Effector memory CD4-positive, alpha-beta T cell (primary cell): ENCODE measurements around the gene TRPC4.

ENCODE experiments used
- DNase-seq, 3 donors: peaks; one replicate each; pipeline ENCODE4 v3.0.0-alpha.2; 2020
- H3K27ac ChIP-seq: 2 replicates; pipeline ENCODE4 v1.7.0; 2013; ENCODE audit warnings: mild to moderate bottlenecking, low read length, moderate library complexity; ENCODE audit not compliant: insufficient read depth, poor library complexity, severe bottlenecking
- H3K27me3 ChIP-seq: replicated peaks from 2 replicates; pipeline ENCODE4 v1.7.0; 2013; ENCODE audit warnings: mild to moderate bottlenecking, low read length; ENCODE audit not compliant: insufficient read depth, control insufficient read depth, poor library complexity, severe bottlenecking
- H3K36me3 ChIP-seq: 2 replicates; pipeline ENCODE4 v1.7.0; 2013; ENCODE audit warnings: mild to moderate bottlenecking, low read length, moderate library complexity; ENCODE audit not compliant: control insufficient read depth, insufficient read depth
- H3K4me1 ChIP-seq: 2 replicates; pipeline ENCODE4 v1.7.0; 2013; ENCODE audit warnings: low read length, mild to moderate bottlenecking; ENCODE audit not compliant: control insufficient read depth, insufficient read depth, poor library complexity, severe bottlenecking
- H3K4me3 ChIP-seq: 2 replicates; pipeline ENCODE4 v1.7.0; 2013; ENCODE audit warnings: low read length, low read depth, mild to moderate bottlenecking; ENCODE audit not compliant: insufficient read depth, poor library complexity, severe bottlenecking
- H3K9me3 ChIP-seq: 2 replicates; pipeline ENCODE4 v1.7.0; 2013; ENCODE audit warnings: mild to moderate bottlenecking, low read length, moderate library complexity; ENCODE audit not compliant: control insufficient read depth

TRPC4 gene

DNA sequence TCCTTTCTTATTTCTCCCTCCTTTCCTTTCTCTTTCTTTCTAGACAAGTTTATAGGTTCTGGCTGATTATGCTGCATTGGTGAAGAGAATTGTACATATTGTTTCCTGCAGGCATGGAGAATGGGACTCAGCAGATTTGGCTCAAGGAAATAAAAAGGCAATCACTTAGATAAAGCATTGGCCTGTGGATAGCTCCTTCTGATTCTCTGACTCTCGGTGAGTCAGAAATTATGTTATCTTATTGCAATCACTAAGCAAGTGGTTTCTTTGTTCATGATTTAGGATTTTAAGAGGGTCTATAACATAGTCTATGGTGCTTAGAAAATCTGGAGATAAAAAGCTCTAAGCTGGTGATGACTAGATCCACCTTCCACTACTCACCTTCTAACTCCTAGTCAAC is 217.0 kb downstream of the TRPC4 start:
- no peaks in the 10 kb centered on the region for H3K27me3 ChIP-seq
- no peak overlapping the region for H3K4me3 ChIP-seq
- DNase-seq, result no peak
- no peaks in the 10 kb centered on the region for H3K4me1 ChIP-seq
- H3K36me3 ChIP-seq, result no peaks in the 10 kb centered on the region
- no peak overlapping the region for H3K27ac ChIP-seq
- H3K9me3 ChIP-seq, result no peaks in the 10 kb centered on the region

DNA sequence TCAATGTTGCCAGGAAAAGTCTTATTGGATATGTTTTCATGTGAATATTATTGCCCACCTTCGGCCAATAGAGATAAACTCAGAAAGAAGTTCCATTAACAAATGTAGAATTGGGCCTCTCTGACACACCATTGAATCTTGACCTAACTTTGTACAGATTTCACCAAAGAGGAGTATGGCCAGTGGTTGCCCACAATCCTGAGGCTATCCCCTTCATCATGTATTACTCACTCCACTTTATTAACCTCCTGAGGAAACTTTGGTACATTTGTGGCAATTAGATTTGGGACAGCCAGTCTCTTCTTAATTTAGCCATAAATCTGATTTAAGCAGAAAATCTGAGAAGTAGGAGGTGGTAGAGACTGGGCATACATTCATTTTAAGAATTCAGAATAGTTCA is 217.7 kb downstream of the TRPC4 start:
- DNase-seq, result no peak
- H3K27ac ChIP-seq, result no peak overlapping the region
- no peaks in the 10 kb centered on the region for H3K36me3 ChIP-seq
- H3K4me1 ChIP-seq, result no peaks in the 10 kb centered on the region
- H3K4me3 ChIP-seq, result no peak overlapping the region
- no peaks in the 10 kb centered on the region for H3K9me3 ChIP-seq
- no peaks in the 10 kb centered on the region for H3K27me3 ChIP-seq

GRCh38 chr13:37648609-37649008 is 221.0 kb downstream of the TRPC4 start:
- Histone ChIP-seq H3K9me3 (no peaks in the 10 kb centered on the region), H3K27ac (no peak overlapping the region), H3K4me3 (no peak overlapping the region), H3K27me3 (no peaks in the 10 kb centered on the region), H3K4me1 (no peaks in the 10 kb centered on the region), H3K36me3 (no peaks in the 10 kb centered on the region)
- DNase-seq, result no peak

- Histone ChIP-seq H3K9me3 (no peaks in the 10 kb centered on the region), H3K4me3 (no peak overlapping the region), H3K36me3 (no peaks in the 10 kb centered on the region), H3K27ac (no peak overlapping the region), H3K4me1 (no peaks in the 10 kb centered on the region), H3K27me3 (no peaks in the 10 kb centered on the region)
- DNase-seq, result no peak
Observed at GRCh38 chr13:37647031-37647650, 222.4 kb downstream of the TRPC4 start.

GRCh38 chr13:37646531-37646930 is 223.0 kb downstream of the TRPC4 start:
- H3K36me3 ChIP-seq, result no peaks in the 10 kb centered on the region
- no peaks in the 10 kb centered on the region for H3K4me1 ChIP-seq
- no peaks in the 10 kb centered on the region for H3K27me3 ChIP-seq
- no peak overlapping the region for H3K27ac ChIP-seq
- no peak for DNase-seq
- H3K4me3 ChIP-seq, result no peak overlapping the region
- H3K9me3 ChIP-seq, result no peaks in the 10 kb centered on the region

- Histone ChIP-seq H3K27ac (no peak overlapping the region), H3K27me3 (no peaks in the 10 kb centered on the region), H3K4me1 (no peaks in the 10 kb centered on the region), H3K9me3 (no peaks in the 10 kb centered on the region), H3K4me3 (no peak overlapping the region), H3K36me3 (no peaks in the 10 kb centered on the region)
- DNase-seq, result no peak
Observed at GRCh38 chr13:37645181-37645740, 224.3 kb downstream of the TRPC4 start.

GRCh38 chr13:37641391-37641790 is 228.2 kb downstream of the TRPC4 start:
- Histone ChIP-seq H3K36me3 (no peaks in the 10 kb centered on the region), H3K4me1 (no peaks in the 10 kb centered on the region), H3K27ac (no peak overlapping the region), H3K27me3 (no peaks in the 10 kb centered on the region), H3K4me3 (no peak overlapping the region), H3K9me3 (no peaks in the 10 kb centered on the region)
- DNase-seq, result no peak

- DNase-seq, result no peak
- no peaks in the 10 kb centered on the region for H3K36me3 ChIP-seq
- H3K9me3 ChIP-seq, result no peaks in the 10 kb centered on the region
- no peak overlapping the region for H3K27ac ChIP-seq
- H3K27me3 ChIP-seq, result no peaks in the 10 kb centered on the region
- no peak overlapping the region for H3K4me3 ChIP-seq
- no peaks in the 10 kb centered on the region for H3K4me1 ChIP-seq
Observed at GRCh38 chr13:37640499-37640898, 229.1 kb downstream of the TRPC4 start.

GRCh38 chr13:37636701-37637100 is 232.9 kb downstream of the TRPC4 start:
- H3K36me3 ChIP-seq, result no peaks in the 10 kb centered on the region
- H3K27me3 ChIP-seq, result no peaks in the 10 kb centered on the region
- no peaks in the 10 kb centered on the region for H3K9me3 ChIP-seq
- no peak overlapping the region for H3K27ac ChIP-seq
- H3K4me1 ChIP-seq, result no peaks in the 10 kb centered on the region
- no peak for DNase-seq
- no peak overlapping the region for H3K4me3 ChIP-seq

GRCh38 chr13:37632294-37632693 is 237.3 kb downstream of the TRPC4 start:
- H3K27me3 ChIP-seq, result no peaks in the 10 kb centered on the region

More at GRCh38 chr13:37632294-37632693, 237.3 kb downstream of the TRPC4 start:
- no peak overlapping the region for H3K27ac ChIP-seq
- no peaks in the 10 kb centered on the region for H3K36me3 ChIP-seq
- no peak for DNase-seq
- no peaks in the 10 kb centered on the region for H3K9me3 ChIP-seq
- H3K4me1 ChIP-seq, result no peaks in the 10 kb centered on the region
- H3K4me3 ChIP-seq, result no peak overlapping the region
